Activated naive CD4-positive, alpha-beta T cell treated with anti-CD3 and anti-CD28 coated beads, Interleukin-2, amount 10 ng/mL, durations not matched to agents 7 days and 5 days (primary cell): ENCODE measurements around the gene RAD51B.
A peak's percentile ranks its signal among the peaks of the same experiment; 100 is the strongest.

Experiments used
- CTCF ChIA-PET: fragments of 350-600 bp; sonication (Branson Sonifier 250); formaldehyde crosslinking; loops from one replicate; lab custom pipeline; 2021; ENCODE audit warnings: antibody characterized with exemption; lab: Charles Lee
- DNase-seq: peaks from one replicate; pipeline ENCODE4 v3.0.0-alpha.2; 2020
- H3K27ac Mint-ChIP-seq: one replicate; pipeline ENCODE4 v1.8.0; 2021; ENCODE audit warnings: mild to moderate bottlenecking, moderate library complexity, mixed read lengths
- H3K27me3 Mint-ChIP-seq: one replicate; pipeline ENCODE4 v1.8.0; 2021; ENCODE audit warnings: mild to moderate bottlenecking, mixed read lengths
- H3K36me3 Mint-ChIP-seq: one replicate; pipeline ENCODE4 v1.8.0; 2021; ENCODE audit warnings: mixed read lengths
- H3K4me1 Mint-ChIP-seq: one replicate; pipeline ENCODE4 v1.8.0; 2021; ENCODE audit warnings: mixed read lengths
- H3K4me3 Mint-ChIP-seq: one replicate; pipeline ENCODE4 v1.8.0; 2021; ENCODE audit warnings: mild to moderate bottlenecking, moderate library complexity, mixed read lengths
- H3K9me3 Mint-ChIP-seq: one replicate; pipeline ENCODE4 v1.8.0; 2021; ENCODE audit warnings: mixed read lengths

RAD51B gene

GRCh38 chr14:68624541-68625220 is 805.1 kb downstream of the RAD51B start:
- peaks cover 16% of the 10 kb centered on the region for H3K4me1 Mint-ChIP-seq
- H3K27me3 Mint-ChIP-seq = peaks cover 26% of the 10 kb centered on the region
- peaks cover 2% of the 10 kb centered on the region for H3K36me3 Mint-ChIP-seq
- no peak overlapping the region for H3K27ac Mint-ChIP-seq
- peaks cover 2% of the 10 kb centered on the region for H3K9me3 Mint-ChIP-seq
- no peak for DNase-seq
- CTCF ChIA-PET = no interaction called here
- no peak overlapping the region for H3K4me3 Mint-ChIP-seq

DNA sequence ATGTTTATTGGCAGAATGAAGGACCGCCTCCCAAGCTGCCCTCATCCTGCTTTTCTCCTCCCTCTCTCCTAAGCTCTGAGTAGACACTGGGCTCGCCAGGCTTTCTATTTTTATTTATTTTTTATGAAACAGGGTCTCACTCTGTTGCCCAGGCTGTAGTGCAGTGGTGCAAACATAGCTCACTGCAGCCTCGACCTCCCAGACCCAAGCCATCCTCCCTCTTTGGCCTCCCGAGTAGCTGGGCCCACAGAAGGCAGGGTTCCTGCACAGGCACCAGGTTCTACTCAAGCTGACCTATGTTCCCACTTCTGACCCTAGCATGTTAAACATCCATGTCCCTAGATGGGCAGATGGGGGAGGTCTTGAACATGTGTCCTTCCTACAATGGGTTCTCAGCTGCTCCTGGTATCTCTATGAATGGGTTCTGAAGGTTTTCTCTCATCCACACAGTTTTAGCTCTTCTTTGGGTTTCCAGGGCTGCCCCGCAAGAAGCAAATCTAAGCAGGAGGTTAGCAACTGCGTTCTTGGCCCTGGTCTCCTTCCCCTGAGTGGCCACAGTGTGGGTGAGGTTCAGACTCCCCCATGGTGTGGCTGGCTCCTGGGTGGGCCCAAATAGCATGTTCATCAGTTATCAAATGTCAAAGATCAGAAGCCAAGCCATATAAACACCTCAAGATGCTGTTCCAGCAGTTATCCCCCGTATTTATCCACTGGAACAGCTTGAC is 805.9 kb downstream of the RAD51B start:
- H3K36me3 Mint-ChIP-seq = peaks cover 2% of the 10 kb centered on the region
- peaks cover 16% of the 10 kb centered on the region for H3K4me1 Mint-ChIP-seq
- H3K9me3 Mint-ChIP-seq = peaks cover 2% of the 10 kb centered on the region
- H3K27ac Mint-ChIP-seq = no peak overlapping the region
- peaks cover 34% of the 10 kb centered on the region for H3K27me3 Mint-ChIP-seq
- DNase-seq = no peak
- CTCF ChIA-PET = no interaction called here
- H3K4me3 Mint-ChIP-seq = no peak overlapping the region

- Mint-ChIP-seq H3K27me3 (peaks cover 40% of the 10 kb centered on the region), H3K36me3 (no peaks in the 10 kb centered on the region), H3K4me1 (peaks cover 16% of the 10 kb centered on the region), H3K4me3 (no peak overlapping the region), H3K9me3 (no peaks in the 10 kb centered on the region), H3K27ac (no peak overlapping the region)
- CTCF ChIA-PET = no interaction called here
- no peak for DNase-seq
These were observed 806.8 kb downstream of the RAD51B start for GRCh38 chr14:68626386-68626785.

DNA sequence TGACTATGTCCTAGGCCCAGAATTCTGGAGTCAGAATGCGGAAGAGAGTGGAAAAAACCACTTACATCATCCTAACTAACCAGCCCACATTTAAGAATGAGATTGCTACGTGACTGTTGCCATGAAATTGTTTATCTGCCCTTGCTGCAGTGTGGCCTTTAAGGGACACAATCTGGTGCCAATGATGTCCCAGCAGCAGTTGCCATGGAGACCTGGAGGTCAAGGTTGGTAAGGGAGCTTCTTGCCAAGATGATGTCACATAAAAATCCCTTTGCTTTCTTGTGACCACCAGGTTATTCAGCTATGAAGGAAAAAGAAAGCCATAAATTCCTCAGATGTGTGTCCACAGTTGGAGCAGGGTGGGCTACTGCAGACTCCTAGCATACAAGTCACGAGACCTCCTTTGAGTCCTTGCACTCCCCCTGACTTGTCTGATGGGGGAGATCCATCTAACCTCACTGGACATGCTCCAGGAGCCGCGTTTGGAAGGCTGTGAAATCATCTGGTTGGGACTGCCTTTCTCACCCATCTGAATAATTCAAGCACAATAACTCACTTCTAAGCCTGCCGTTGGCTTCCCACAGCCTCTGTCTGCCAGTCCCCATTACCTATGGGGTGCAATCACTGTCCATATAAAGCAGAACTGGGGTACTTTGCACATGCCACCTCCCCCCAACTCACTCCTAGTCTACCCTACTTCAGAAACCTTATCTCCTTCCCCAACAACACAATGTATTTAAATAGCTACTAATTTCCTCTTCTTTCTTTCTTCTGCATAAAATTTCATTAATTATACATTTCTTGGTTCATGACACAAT is 807.7 kb downstream of the RAD51B start:
- Mint-ChIP-seq H3K9me3 (no peaks in the 10 kb centered on the region), H3K27ac (no peak overlapping the region), H3K4me1 (peaks cover 16% of the 10 kb centered on the region), H3K27me3 (peaks cover 48% of the 10 kb centered on the region), H3K36me3 (no peaks in the 10 kb centered on the region), H3K4me3 (no peak overlapping the region)
- DNase-seq = no peak
- CTCF ChIA-PET = no interaction called here

GRCh38 chr14:68627868-68628604 is 808.5 kb downstream of the RAD51B start:
- no peaks in the 10 kb centered on the region for H3K36me3 Mint-ChIP-seq
- H3K27ac Mint-ChIP-seq = no peak overlapping the region
- peak overlapping the region; percentile 60 for H3K4me3 Mint-ChIP-seq
- CTCF ChIA-PET = no interaction called here
- H3K9me3 Mint-ChIP-seq = no peaks in the 10 kb centered on the region
- DNase-seq = peak; percentile 48
- peaks cover 49% of the 10 kb centered on the region for H3K27me3 Mint-ChIP-seq
- H3K4me1 Mint-ChIP-seq = peaks cover 16% of the 10 kb centered on the region

DNA sequence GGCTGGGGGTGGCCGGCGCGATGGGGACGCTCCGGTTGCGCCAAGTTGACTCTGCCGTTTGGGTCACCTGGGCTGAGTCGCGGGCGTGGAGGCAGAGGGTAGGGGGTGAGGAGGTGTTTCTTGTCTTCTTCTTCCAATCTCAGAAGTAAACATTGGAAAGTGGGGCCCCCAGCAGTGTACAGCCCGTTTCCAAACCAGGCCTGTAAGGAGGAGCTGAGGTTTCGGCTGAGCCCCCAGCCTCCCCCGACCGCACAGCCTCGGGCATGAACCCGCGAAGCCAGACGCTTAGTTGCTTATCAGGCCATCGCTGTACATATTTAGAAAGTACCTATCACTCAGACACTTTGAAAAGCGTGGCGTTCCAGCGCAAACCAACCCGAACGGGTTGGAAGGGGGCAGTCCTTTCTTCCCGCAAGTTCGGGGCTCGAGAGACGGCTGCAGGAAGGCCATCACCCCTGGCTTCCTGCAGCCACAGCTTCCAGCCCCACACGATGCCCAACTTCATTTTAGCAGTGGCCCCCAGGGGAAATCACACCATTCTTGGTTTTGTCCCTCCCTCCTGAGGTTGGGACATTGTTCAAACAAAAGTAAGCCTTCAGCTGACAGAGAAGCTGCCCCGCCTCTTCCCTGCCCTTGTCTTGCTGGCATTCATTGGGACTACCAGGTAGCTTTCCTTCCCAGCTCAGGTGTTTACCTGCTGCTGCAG is 809.2 kb downstream of the RAD51B start:
- DNase-seq = peak; percentile 41
- Mint-ChIP-seq H3K4me1 (peaks cover 16% of the 10 kb centered on the region), H3K4me3 (peak overlapping the region; percentile 60), H3K36me3 (no peaks in the 10 kb centered on the region), H3K27ac (no peak overlapping the region), H3K27me3 (peaks cover 54% of the 10 kb centered on the region), H3K9me3 (no peaks in the 10 kb centered on the region)
- CTCF ChIA-PET = no interaction called here

DNA sequence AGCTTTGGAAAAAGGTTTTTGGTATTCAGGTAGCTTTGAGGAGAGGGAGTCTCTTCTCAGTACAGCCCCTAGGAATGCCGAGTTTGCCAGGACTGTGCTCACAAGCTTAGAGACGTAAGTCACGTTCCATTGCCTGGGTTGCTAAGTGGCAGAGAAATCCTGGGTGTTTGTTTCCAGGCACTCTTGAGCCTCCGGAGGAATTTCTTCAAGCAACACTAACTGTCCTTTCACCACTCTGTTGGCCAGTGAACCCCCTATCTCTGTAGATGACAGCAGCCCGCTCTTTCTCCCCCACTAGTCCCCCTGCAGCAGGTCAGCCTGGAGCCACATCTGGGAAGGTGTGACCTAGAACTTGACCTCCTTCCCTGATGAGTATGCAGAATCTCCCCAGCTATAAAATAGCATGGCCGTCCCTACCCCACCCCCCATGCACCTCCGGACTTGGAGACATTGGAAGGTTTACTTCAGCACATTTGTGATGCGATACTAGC is 810.5 kb downstream of the RAD51B start:
- peaks cover 54% of the 10 kb centered on the region for H3K27me3 Mint-ChIP-seq
- DNase-seq = no peak
- CTCF ChIA-PET = no interaction called here
- H3K4me3 Mint-ChIP-seq = no peak overlapping the region
- H3K9me3 Mint-ChIP-seq = no peaks in the 10 kb centered on the region
- H3K36me3 Mint-ChIP-seq = no peaks in the 10 kb centered on the region
- H3K4me1 Mint-ChIP-seq = peaks cover 16% of the 10 kb centered on the region
- H3K27ac Mint-ChIP-seq = no peak overlapping the region

GRCh38 chr14:68630611-68631393 is 811.2 kb downstream of the RAD51B start:
- Mint-ChIP-seq H3K4me3 (no peak overlapping the region), H3K27me3 (peaks cover 54% of the 10 kb centered on the region), H3K4me1 (peaks cover 16% of the 10 kb centered on the region), H3K36me3 (no peaks in the 10 kb centered on the region), H3K9me3 (no peaks in the 10 kb centered on the region), H3K27ac (no peak overlapping the region)
- no peak for DNase-seq
- CTCF ChIA-PET = no interaction called here

DNA sequence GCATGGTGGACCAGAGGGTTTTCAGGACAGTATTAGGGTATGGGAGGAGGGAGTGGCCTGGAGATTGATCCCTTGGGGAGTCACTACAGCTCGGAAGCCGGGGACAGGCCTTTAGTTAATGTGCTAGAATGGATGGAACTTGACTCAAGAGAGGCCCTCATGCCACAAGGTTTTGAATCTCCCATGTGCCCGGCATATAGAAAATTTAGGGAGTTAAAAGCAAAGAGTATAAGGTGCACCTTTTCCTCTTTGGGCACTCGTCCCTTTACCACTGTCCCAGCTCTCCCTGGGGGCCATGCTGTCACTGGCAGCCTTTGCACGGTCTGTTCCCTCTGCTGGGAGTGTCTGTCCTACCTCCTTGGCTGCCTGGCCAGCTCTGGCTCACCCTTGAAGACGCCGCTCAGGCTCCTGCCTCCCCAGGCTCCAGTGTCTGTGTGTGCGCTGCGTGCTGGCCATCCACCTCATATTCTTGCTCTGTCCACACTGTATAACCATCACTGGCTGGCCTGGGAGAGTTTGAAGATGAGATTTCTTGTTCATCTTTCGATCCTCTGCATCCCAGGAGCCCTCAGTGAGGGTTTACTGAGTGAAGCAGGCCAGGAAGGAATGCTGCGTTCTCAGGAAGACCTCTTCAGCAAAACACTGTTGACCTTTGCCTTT is 811.9 kb downstream of the RAD51B start:
- H3K27ac Mint-ChIP-seq = no peak overlapping the region
- no peak for DNase-seq
- H3K27me3 Mint-ChIP-seq = peaks cover 54% of the 10 kb centered on the region
- H3K36me3 Mint-ChIP-seq = no peaks in the 10 kb centered on the region
- H3K9me3 Mint-ChIP-seq = no peaks in the 10 kb centered on the region
- no peak overlapping the region for H3K4me3 Mint-ChIP-seq
- peaks cover 16% of the 10 kb centered on the region for H3K4me1 Mint-ChIP-seq
- CTCF ChIA-PET = no interaction called here

DNA sequence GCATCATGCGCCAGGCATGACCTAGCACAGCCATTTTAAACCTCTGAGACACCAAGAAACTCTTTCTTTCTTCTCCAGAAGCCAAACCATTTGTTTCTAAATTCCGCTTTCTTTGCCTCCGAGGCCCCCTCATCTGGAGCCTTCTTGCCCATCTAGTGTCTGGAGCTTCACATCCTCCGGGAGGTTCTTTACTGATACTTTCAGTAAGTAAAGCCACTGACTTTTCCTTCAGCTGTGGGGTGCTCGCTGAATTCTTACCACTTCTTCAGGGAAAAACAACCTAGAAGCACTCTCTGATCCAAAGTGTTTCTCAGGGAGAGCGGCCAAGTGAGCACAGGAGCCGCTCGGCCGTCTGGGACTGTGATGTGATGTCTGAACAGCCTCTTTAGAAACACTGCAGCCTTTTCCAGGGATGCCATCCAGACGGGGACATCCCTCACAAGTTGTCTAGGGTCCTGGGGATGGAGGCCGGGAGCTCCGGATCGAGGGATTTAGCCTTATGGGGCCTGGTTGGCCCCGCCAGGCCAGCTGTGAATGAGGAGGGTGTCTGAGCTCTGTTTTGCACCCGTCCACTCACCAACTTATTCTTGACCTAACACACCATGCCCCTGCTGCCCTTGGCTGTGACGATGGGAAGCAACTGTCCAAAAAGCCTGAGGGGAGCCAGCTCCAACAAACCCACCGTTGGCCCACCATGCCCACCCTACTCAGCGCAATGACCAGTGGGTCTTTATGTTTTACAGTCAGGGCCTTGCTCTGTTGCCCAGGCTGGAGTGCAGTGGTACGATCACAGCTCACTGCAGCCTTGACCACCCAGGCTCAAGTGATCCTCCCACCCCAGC is 812.7 kb downstream of the RAD51B start:
- DNase-seq = no peak
- CTCF ChIA-PET = no interaction called here
- H3K27ac Mint-ChIP-seq = no peak overlapping the region
- peaks cover 16% of the 10 kb centered on the region for H3K4me1 Mint-ChIP-seq
- H3K4me3 Mint-ChIP-seq = no peak overlapping the region
- H3K9me3 Mint-ChIP-seq = no peaks in the 10 kb centered on the region
- H3K27me3 Mint-ChIP-seq = peaks cover 50% of the 10 kb centered on the region
- H3K36me3 Mint-ChIP-seq = no peaks in the 10 kb centered on the region

DNA sequence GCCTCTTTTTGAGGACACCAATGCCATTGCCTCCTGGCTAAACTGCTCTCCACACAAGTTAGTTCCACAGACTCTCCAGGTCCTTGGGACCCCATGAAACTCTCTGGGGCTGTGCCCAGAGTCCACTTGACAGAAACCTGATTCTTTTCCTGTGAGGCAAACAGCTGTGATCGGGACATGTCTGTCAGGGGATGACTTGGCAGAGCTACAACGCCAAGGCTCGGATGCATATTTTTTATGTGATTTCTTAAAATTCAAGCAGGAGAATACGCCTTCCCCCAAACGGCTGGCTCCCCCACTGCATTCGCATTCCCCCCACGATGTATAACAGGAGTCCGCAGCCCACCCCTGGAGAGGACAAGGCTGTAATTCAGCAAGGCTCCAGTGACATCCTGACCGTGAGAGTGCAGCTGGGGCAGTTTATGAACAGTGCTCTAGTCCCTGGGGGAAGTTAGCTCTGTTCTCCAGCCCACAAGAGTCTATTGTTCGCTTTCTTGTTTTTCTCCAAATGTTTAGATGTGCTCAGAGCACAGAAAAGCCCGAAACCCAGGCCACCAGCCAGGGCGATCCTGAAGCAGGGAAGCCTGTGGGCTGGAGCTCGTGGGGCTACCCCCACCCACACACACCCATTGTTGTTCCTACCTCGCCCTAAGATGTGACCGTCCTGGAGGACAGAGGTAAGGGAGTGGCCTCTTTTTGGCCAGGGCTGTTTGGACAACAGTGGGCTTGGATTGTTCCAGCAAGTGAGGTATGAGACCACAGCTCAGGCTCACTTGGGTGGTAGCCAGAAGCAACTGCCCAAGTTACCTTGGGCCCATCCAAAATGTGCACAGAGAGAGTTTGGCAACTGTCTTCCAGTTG is 813.8 kb downstream of the RAD51B start:
- no peaks in the 10 kb centered on the region for H3K9me3 Mint-ChIP-seq
- no peaks in the 10 kb centered on the region for H3K36me3 Mint-ChIP-seq
- no peak for DNase-seq
- no peak overlapping the region for H3K4me3 Mint-ChIP-seq
- H3K27me3 Mint-ChIP-seq = peaks cover 40% of the 10 kb centered on the region
- CTCF ChIA-PET = no interaction called here
- no peak overlapping the region for H3K27ac Mint-ChIP-seq
- H3K4me1 Mint-ChIP-seq = peaks cover 8% of the 10 kb centered on the region
